HG02970 (cell line): ENCODE data around the gene MTFR2.
"Not testable (repeated sequence)": the region's sequence is repeated elsewhere in the genome, so short reads cannot be mapped to it uniquely, and the experiment has no call there.

Experiments
- ATAC-seq: cut with Tn5 transposase; IDR thresholded peaks from one replicate; pipeline ENCODE4 v1.9.1; 2021; ENCODE audit warnings: mild to moderate bottlenecking, moderate library complexity, moderate number of reproducible peaks; ENCODE audit not compliant: unreplicated experiment, low FRiP score

The MTFR2 gene

DNA sequence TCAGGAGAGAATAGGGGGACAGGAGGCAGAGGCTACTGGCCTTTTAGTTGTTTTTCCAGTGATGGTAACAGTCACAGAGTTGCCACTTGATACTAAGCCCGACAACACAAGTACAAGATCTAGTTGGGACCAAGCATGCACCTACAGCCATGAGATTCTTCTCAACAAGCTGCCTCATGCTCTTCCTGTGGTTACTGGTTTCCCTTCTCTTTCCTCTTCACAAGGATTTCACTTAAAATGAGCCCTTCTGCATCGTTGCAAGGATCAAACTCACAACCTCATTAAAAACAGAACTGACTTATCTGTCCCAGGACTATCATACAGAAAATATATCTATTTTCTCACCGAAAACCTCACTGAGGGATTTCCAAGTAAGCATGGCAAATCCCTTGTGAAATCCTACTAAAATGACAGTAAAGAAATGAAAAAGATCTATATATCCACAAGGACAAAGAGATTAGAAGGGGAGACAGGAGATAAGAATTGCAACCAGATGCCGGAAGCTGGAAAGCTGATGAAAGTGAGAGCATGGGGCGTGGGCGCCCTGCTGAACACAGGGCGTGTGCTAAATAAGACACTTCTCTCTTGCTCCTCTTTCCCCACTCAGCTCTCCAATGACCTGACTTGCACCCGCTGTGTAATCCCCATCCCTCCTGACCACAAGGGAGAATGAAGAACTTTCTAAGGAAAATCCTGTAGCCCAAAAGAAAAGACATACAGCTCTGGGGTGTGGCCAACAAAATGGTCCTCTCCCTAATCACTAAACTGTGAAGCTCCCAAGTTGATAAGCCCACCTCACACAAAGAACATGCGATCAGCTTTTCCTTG, 13.4 kb downstream of the MTFR2 start:
- ATAC-seq, result no peak

DNA sequence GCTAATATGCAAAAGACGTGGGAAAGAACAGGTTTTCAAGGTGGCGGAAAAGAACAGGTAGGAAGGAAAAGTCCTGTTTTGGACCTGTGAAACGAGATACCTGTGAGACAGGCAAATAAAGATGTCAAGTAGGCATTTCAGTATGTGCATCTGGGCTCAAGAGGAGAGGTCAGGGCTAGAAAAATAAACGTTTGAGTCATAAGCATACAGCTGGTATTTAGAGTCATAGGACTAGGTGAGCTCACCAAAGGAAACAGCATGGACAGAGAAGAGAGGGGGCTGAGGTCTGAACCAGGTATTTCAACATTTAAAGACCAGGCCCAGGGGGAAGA, 14.9 kb downstream of the MTFR2 start:
- ATAC-seq, result no peak

DNA sequence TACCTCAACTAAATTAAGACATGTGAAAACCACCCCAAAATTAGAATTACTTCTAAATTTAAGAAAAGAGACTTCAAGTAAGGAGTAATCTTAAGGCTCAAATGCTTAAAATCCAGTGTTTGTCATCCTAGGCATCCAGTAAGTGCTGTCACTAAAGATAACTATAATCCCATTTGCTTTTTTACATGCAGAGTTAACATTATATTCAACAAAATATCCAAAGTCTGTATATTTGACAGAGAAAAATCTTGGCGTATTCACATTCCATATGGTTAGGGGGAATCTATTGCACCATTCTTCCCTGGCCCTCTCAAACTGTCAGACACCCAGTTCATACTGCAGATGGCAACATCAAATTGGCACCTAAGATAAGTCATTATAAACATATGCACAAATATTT, 17.4 kb downstream of the MTFR2 start:
- no peak for ATAC-seq

DNA sequence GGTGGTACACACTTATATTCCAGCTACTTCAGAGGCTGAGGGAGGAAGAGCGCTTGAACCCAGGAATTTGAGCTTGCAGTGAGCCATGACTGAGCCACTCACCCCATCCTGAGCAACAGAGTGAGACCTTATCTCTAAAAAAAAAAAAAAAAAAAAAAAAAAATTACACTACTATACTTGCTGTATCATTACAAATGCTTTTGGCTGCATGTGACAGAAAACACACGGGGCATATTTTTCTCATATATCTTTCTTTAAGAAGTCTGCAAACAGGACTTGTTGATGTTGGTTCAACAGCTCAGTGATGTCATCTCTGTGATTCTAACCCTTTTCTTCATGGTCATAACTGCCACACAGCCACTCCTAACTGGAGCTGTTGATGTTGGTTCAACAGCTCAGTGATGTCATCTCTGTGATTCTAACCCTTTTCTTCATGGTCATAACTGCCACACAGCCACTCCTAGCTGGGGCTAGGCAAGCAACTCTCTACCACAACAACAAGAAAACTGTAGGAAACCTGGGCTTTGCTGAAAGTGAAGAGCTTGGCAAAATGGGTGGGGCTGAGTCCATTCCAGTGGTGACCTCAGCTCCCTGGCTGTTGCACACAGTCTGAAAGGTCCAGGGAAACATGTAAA, 19.8 kb downstream of the MTFR2 start:
- ATAC-seq, result no peak

DNA sequence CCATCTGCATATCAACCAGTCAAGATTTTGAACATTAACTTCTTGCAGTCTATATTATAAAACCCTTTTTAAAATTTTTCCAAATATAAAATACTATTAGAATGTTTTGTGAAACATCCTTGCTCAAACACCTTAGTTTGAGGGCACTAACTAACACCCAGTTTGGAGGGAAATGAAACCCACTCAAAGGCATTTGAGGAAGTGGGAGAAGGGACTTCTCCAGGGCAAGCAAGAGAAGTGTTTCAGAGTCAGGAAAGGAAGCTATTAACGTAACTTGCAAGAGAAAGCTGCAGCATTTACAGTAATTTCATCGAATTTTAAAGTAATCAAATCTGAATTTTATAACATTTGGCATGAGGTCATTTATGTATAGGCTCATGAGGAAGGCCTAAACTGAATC, 21.3 kb downstream of the MTFR2 start:
- no peak for ATAC-seq

DNA sequence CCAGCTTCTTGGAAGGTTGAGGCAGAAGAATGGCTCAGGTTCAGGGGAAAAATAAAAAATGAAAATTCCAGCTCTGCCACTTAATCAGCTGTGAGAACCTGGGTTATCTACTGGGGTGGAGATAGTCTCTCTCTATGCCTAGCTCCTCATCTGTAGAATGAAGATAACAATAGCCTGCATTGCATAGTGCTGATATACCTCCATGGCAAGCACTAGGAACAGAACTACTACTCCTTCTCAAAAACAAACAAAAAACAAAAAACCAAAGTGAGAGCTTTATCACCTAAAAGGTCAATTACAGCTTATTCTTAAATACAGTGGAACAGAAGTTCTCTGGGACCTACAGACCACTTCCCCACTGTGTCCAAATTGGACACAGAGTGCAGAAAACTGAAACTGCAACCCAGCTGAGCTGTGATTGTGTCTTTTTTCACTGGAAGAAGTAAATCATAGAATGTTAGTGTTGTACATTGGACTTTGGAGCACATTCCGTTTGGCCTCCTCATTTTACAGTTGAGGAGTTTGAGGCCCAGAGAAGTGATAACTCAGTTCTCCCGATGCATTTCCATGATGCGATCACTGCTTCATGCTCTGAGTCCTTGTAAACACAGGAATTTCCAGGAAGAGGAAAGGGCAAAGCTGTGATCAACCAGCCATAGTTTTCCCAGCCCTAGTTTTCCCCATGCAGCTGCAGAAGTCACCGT, 23.3 kb downstream of the MTFR2 start:
- ATAC-seq, result no peak

DNA sequence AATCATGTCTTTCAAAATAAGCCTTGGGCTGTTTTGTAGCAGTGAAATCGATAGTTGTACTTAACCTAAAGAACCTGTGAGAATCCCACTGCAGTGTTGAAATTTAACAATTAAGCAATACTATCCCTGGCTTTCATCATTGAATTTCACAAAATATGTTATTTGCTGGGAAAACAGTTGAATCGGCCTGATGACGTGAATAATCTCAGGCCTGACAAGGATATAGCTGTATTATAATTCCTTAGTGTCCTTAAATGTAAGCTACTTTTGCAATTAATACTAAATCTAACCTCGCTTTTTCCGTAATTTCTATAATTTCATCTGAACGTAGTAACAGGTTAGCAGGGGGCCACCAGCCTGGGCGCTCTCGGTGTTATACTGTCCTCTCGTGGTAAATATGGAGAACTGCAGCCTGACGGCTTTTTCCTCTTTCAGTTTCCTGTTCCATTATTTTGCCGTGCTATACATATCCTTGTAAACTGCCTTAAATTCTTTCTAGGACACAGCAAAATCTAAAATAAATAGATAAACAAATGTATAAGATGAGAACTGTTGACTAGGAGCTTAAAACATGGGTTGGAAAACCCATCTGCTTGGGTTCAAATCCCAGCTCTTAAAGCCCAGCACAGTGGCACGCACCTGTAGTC, 24.0 kb downstream of the MTFR2 start:
- no peak for ATAC-seq

DNA sequence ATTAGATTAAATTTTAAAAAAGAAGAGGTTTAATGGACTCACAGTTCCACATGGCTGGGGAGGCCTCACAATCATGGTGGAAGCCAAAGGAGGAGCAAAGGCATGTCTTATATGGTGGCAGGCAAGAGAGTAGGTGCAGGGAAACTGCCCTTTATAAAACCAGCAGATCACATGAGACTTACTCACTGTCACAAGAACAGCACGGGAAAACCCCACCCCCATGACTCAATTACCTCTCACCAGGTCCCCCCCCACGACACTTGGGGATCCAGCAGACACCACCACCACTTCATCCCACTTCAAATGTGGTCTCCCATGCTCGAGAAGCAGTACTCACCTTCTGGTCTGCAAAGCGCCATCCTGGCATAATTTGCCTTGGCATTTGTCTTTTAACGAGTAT, 24.6 kb downstream of the MTFR2 start:
- no peak for ATAC-seq

DNA sequence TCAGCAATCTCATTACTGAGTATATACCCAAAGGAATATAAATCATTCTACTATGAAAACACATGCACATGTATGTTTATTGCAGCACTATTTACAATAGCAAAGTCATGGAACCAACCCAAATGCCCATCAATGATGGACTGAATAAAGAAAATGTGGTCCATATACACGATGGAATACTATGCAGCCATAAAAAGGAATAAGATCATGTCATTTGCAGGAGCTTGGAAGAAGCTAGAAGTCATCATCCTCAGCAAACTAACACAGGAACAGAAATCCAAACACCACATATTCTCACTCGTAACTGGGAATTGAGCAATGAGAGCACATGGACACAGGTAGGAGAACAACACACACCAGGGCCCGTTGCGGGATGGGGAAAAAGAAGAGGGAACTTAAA, 25.1 kb downstream of the MTFR2 start:
- not testable (repeated sequence) for ATAC-seq

DNA sequence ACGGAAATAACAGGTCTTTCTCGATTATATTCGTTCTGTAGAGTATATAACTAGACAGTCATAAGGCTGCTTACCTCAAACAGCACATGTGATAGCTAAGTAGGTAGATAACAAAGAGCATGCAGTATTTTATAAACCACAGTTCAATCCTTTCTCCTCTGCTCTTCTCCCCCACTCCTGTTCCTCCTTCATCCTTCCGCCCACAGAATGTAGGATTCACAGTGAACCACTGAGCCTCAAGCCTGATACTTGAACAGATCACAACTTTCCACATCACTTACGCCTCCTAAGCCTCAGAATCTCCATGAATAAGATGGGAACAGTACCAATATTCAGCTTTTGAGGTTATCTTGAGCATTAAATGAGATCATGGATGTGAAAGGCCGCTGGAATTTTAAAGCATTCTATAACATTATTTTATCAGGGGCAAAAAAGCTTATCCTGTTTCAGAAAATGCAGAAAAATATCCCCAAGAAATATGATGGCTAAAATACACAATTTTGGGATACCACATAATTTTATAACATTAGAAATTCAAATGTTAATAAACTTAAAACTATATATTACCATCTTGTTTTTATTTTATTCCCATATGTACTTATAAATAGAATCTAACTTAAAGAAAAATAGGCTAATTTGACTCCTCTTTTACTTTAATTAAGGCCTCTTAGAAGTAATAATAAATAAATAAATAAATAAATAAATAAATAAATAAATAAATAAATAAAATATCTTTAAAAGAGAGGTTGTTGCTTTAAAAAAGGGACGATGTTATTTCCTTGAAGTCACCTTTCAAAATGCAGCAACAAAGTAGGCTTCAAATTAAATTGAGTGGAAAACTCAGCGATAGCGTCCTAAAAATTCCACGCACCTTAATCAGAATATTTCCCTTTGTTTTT, 33.4 kb downstream of the MTFR2 start:
- ATAC-seq, result no peak

DNA sequence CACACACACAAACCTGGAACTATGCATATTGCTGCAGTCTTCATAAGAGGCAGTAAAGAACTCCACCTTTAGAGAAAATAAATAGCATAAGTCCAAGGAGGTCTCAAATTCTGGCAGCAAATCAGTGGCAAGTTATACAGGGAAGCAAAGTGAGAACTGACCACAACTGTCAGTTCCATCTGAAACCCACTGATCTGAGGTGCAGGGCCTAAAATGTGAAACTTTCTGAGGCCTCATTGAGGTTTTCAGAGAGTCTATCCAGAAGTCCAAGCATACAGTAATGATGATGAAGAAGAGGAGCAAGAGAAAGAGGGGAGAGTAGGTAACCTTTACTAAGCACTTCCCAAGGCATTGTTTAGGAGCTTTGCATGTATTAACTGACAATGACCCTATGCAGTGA, 36.3 kb downstream of the MTFR2 start:
- no peak for ATAC-seq

DNA sequence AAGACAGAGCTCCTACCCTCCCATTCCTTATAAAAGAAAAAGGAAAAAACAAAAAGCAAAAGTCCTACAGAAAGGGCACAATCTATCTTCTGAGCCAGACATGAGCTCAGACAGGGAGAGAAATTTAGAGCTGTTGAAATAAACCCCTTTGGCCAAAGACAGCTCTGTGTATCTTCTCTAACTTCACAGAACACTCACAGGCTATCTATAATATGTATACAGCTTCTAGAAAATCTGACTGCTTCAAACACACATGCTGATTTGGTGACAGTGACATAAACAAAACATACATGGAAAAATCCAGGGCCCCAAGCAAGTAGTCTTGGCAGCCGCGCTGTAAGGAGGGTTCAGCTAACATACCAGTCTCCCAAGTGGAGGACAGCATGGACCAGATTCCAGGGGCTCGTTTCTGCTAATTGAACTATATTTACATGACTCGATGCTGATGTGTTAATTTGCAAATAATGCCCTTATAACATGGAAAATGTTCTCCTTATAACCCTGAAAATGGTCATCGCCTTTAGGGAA, 37.0 kb downstream of the MTFR2 start:
- no peak for ATAC-seq

DNA sequence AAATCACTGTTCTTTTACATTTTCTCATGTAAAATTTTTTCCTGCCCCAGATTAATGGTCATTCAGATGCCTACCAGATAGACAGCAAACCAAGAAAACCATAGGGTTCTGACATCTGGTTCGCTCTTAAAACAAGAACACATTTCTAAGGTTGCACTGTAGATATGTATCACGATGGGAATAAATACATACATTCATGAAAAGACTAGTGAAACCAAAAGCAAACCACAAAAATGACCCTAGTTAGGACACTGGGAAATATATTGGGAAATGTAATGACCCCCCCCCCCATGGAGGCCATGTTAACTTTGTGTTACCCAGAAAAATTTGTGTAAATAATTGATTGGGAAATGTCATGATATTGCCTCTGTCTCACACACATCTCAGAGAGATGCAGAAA, 37.5 kb downstream of the MTFR2 start:
- ATAC-seq, result no peak

DNA sequence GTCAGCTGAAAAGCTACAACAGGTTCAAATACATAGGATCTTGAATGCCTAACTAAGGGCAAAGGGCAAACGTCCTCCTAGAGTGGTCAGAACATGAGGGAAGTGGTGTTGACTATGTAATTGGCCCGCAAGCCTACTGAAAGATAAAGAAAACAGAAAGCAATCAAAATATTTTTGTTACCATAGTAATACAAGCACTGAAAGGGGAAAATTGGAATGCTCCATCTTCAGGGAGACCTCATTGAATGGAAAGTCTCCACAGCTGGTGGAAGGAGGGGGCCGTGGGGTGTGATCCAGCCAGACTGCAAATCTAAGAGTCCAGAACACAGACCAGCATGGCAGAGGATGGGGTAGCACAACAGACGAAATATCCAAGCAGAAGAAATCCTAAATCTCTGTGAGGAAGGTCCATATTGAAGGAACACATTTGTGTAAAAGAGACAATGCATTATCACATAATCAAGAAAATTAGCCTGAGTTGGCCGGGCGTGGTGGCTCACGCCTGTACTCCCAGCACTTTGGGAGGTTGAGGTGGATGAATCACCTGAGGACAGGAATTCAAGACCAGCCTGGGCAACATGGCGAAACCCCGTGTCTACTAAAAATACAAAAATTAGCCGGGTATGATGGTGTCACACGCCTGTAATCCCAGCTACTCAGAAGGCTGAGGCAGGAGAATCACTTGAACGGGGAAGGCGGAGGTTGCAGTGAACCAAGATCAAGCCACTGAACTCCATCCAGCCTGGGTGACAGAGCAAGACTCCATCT, 39.5 kb downstream of the MTFR2 start:
- no peak for ATAC-seq

DNA sequence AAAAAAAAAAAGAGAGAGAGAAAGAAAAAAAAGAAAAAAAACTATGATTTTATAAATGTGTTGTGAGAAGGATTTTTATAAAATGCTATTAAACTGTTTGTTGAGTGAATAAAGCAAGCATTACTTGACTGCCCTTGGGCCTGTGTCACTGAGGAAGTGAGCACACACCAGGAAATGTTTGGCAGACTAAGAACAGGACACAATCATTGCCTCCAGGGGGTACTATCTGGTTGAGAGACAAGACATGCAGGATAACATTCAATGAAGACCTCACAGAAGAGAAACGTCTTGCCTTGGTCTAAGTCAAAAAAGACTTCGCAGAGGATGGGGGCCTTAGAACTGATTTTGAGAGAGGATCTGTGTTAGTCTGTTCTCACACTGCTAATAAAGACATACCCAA, 40.6 kb downstream of the MTFR2 start:
- no peak for ATAC-seq

DNA sequence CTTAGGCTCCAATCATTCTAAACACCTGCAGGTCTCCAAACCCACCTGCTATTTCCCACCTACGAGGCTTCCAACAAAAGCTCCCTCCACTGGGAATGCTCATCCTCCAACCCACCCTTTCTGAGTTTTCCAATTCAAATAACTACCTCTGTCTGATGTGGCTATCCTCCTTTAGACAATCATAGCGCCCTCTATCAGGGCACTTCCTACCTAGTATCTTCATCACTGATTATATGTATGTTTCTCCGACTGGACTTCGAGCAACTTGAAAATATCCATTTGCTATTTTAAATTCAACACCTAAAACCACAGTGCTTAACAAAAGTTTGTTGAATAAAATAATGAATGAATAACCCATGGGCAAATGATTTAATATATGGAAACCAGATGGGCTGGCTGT, 41.3 kb downstream of the MTFR2 start:
- ATAC-seq, result no peak

DNA sequence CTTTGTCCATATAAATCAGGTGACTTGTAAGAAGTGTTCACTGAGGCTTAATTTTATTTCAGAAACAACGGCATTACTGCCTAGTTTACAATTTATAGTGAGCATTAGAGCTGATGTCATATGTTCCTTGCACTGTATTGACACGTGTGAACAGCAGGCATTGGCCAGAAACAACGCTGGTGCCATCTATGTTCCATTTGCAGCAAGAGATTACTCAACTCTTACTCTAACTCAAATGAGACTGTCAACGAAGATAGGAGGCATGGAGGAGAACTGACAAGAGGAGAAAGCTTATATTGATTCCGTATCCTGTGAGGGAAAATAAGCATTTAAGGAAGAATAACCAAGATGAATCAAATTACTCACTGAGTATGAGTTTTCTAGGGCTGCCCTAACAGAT, 48.4 kb downstream of the MTFR2 start:
- ATAC-seq, result no peak

DNA sequence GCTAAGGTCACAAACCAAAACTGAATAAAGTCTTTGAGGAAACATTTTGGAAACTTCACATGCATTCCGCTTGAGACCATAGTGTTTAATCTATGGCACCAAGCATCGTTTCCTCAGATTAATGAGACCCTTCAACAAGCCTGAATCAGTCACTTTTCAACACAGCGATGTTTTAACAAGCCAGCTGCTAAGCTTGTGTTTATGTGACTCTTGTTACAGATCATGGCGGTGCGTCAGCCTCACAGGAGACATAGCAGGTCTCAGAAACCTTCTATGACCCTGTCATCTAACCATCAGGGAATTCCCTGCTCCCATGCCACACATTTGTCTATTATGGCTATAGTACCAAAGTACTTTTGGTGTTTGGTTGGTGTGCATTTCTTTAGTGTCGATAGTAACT, 57.2 kb downstream of the MTFR2 start:
- no peak for ATAC-seq

DNA sequence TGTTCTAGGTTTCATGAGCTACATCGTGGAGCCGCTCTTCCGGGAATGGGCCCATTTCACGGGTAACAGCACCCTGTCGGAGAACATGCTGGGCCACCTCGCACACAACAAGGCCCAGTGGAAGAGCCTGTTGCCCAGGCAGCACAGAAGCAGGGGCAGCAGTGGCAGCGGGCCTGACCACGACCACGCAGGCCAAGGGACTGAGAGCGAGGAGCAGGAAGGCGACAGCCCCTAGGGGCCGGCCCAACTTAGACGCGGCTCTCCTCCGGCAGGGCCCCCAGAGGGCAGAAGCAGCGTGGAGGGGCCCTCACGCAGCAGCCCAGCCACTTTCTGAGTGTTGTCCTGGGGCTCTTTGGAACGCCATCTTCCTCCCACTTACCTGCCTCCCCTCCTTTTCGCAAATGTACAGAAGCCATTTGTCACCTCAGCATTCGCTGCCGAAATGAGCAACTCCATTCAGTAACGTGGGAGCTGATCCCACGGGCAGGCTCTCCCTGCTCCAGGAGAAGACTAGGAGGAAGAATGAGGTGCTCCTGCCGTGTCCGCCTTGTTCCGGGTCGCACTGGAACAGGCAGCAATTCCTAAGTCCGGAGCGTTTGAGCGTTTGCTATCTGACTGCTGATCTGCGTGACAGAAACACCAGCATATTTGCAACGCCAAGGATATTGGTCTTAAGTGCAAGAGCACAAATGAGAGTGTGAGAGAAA, 58.4 kb downstream of the MTFR2 start:
- ATAC-seq, result no peak
